Smooth muscle cell (in vitro differentiated cells): ENCODE measurements around the gene ARL4A. TPM values are rescaled to one million over a fixed set of nuclear protein-coding genes. Genes with fewer than 3 reads are reported as not detected.
A peak's percentile ranks its signal among the peaks of the same experiment; 100 is the strongest.

Experiments used
- DNase-seq: peaks from one replicate; lab custom pipeline; 2025; ENCODE audit not compliant: unreplicated experiment; lab: John Stamatoyannopoulos, UW
- H2AFZ ChIP-seq: fragments of 200-600 bp; sonication (generic); 2 replicates; pipeline ENCODE4 v1.6.0; 2016; ENCODE audit warnings: antibody characterized with exemption, low read depth, mild to moderate bottlenecking
- H3F3A ChIP-seq: fragments of 200-600 bp; sonication (generic); 2 replicates; pipeline ENCODE4 v1.6.0; 2017; ENCODE audit warnings: antibody characterized with exemption, low read depth
- H3K27ac ChIP-seq: fragments of 200-600 bp; sonication (generic); 2 replicates; pipeline ENCODE4 v1.5.1; 2016; ENCODE audit warnings: low read depth, mild to moderate bottlenecking
- H3K27me3 ChIP-seq: fragments of 200-600 bp; sonication (generic); 2 replicates; pipeline ENCODE4 v1.6.1; 2016; ENCODE audit warnings: low read depth, mild to moderate bottlenecking
- H3K36me3 ChIP-seq: fragments of 200-600 bp; sonication (generic); 2 replicates; pipeline ENCODE4 v1.5.1; 2016; ENCODE audit warnings: low read depth
- H3K4me1 ChIP-seq: fragments of 200-600 bp; sonication (generic); 2 replicates; pipeline ENCODE4 v1.5.1; 2016; ENCODE audit warnings: low read depth
- H3K4me2 ChIP-seq: fragments of 200-600 bp; sonication (generic); 2 replicates; pipeline ENCODE4 v1.6.0; 2016; ENCODE audit warnings: mild to moderate bottlenecking
- H3K4me3 ChIP-seq: fragments of 200-600 bp; sonication (generic); 2 replicates; pipeline ENCODE4 v1.5.1; 2016; ENCODE audit warnings: mild to moderate bottlenecking
- H3K79me2 ChIP-seq: fragments of 200-600 bp; sonication (generic); 2 replicates; pipeline ENCODE4 v1.6.0; 2016; ENCODE audit warnings: low read depth, mild to moderate bottlenecking
- H3K9ac ChIP-seq: fragments of 200-600 bp; sonication (generic); 2 replicates; pipeline ENCODE4 v1.6.0; 2016; ENCODE audit warnings: low read depth
- H3K9me3 ChIP-seq: fragments of 200-600 bp; sonication (generic); replicated peaks from 2 replicates; pipeline ENCODE4 v1.5.1; 2016; ENCODE audit warnings: low read depth
- H4K20me1 ChIP-seq: fragments of 200-600 bp; sonication (generic); 2 replicates; pipeline ENCODE4 v1.6.0; 2016; ENCODE audit warnings: low read depth
- CTCF ChIP-seq: fragments of 200-600 bp; sonication (generic); IDR thresholded peaks from 2 replicates; pipeline ENCODE4 v1.5.1; 2017; ENCODE audit warnings: borderline replicate concordance, mild to moderate bottlenecking, antibody characterized with exemption; ENCODE audit not compliant: insufficient read depth, poor library complexity, severe bottlenecking
- WGBS: methylation state at CpG from one replicate; pipeline ENCODE4 v1.1.7; 2016; ENCODE audit warnings: low lambda C conversion rate; 5-methylcytosine and 5-hydroxymethylcytosine counted together
- polyA plus RNA-seq: library from polyadenylated mRNA; unstranded; fragments of >200 nt; fragmentation: Nextera tagmentation; extraction: Ambion mirVana; gene quantifications from 2 replicates; pipeline ENCODE4 v1.2.1, GENCODE V29; 2016
- total RNA-seq: library from RNA; depleted of rRNA; stranded (reverse); fragments of >200 nt; gene quantifications from 2 replicates; pipeline ENCODE4 v1.2.3, GENCODE V29; 2014

ARL4A gene
- total and polyA plus RNA-seq, 2 experiments from 2014 or later: 86.6 to 113 TPM

- Histone ChIP-seq H3K79me2 (peaks cover 2% of the 10 kb centered on the region), H2AFZ (peak overlapping the region; percentile 56), H3K4me3 (no peak overlapping the region), H3K9me3 (no peaks in the 10 kb centered on the region), H3K27ac (peak overlapping the region; percentile 85), H3K4me2 (peak overlapping the region; percentile 84), H4K20me1 (no peaks in the 10 kb centered on the region), H3K36me3 (no peaks in the 10 kb centered on the region), H3K9ac (no peak overlapping the region), H3K27me3 (no peaks in the 10 kb centered on the region), H3K4me1 (peaks cover 46% of the 10 kb centered on the region), H3F3A (peaks cover 13% of the 10 kb centered on the region)
- WGBS: 94% methylated on average over 1 of the region's 1 CpG
- TF ChIP-seq CTCF: no peak
- no peak for DNase-seq
These were observed 26.4 kb downstream of the ARL4A start for GRCh38 chr7:12713625-12714378.

- no peak overlapping the region for H3K4me3 ChIP-seq
- no peaks in the 10 kb centered on the region for H4K20me1 ChIP-seq
- no peaks in the 10 kb centered on the region for H3K36me3 ChIP-seq
- H2AFZ ChIP-seq: peak overlapping the region; percentile 56
- peak overlapping the region; percentile 84 for H3K4me2 ChIP-seq
- TF ChIP-seq CTCF: no peak
- WGBS: 79% methylated on average over 1 of the region's 1 CpG
- H3K4me1 ChIP-seq: peaks cover 49% of the 10 kb centered on the region
- no peaks in the 10 kb centered on the region for H3K79me2 ChIP-seq
- H3K27me3 ChIP-seq: no peaks in the 10 kb centered on the region
- DNase-seq: no peak
- H3K9me3 ChIP-seq: no peaks in the 10 kb centered on the region
- no peak overlapping the region for H3K9ac ChIP-seq
- H3K27ac ChIP-seq: peak overlapping the region; percentile 85
- H3F3A ChIP-seq: peaks cover 13% of the 10 kb centered on the region
These were observed 26.9 kb downstream of the ARL4A start for GRCh38 chr7:12714379-12714737.

- no peak for TF ChIP-seq CTCF
- H3F3A ChIP-seq: peaks cover 13% of the 10 kb centered on the region
- H3K9ac ChIP-seq: peak overlapping the region; percentile 43
These were observed 28.1 kb downstream of the ARL4A start for GRCh38 chr7:12715372-12716133.

More at GRCh38 chr7:12715372-12716133, 28.1 kb downstream of the ARL4A start:
- Histone ChIP-seq H3K36me3 (no peaks in the 10 kb centered on the region), H3K4me2 (peak overlapping the region; percentile 84), H3K4me3 (peak overlapping the region; percentile 36), H2AFZ (peak overlapping the region; percentile 97), H4K20me1 (no peaks in the 10 kb centered on the region), H3K27me3 (no peaks in the 10 kb centered on the region), H3K4me1 (peaks cover 52% of the 10 kb centered on the region), H3K27ac (peak overlapping the region; percentile 85), H3K79me2 (no peaks in the 10 kb centered on the region), H3K9me3 (no peaks in the 10 kb centered on the region)
- 14% methylated on average over 12 of the region's 12 CpGs for WGBS
- peak; percentile 3 for DNase-seq
